Omental fat pad (tissue), 4 donors: ENCODE results near the gene NTM. TPM values are rescaled to one million over a fixed set of nuclear protein-coding genes. Genes with fewer than 3 reads are reported as not detected.

Experiments
- ATAC-seq: fragments of 150-250 bp; one replicate; pipeline ENCODE4 v1.9.1; 2016; ENCODE audit warnings: mild to moderate bottlenecking, moderate library complexity; ENCODE audit not compliant: low FRiP score
- DNase-seq: peaks from one replicate; pipeline ENCODE4 v3.0.0-alpha.2; 2019; ENCODE audit warnings: low spot score
- CTCF ChIP-seq, 3 donors: fragments of 450-650 bp; IDR thresholded peaks; one replicate each; pipeline ENCODE4 v1.5.1; 2016 to 2017; ENCODE audit warnings: antibody characterized with exemption in 3 of 3, mild to moderate bottlenecking in 3 of 3, moderate library complexity in 2 of 3
- total RNA-seq, 4 donors: library from RNA; depleted of rRNA; stranded (reverse); fragments of >200 nt; gene quantifications; one replicate each; pipeline ENCODE4 v1.1.0, GENCODE V29; 2016

The NTM gene
- total RNA-seq, 4 donors from 2014 or later = 0.56 to 5.5 (median 2.4) TPM

GRCh38 chr11:131800452-131800851 is 430.0 kb downstream of the NTM start:
- ATAC-seq (no peak), DNase-seq (no peak)
- TF ChIP-seq CTCF (IDR thresholded peaks at IDR 0.05) = no peak

GRCh38 chr11:131802440-131803115 is 432.2 kb downstream of the NTM start:
- no peak for ATAC-seq
- no peak for TF ChIP-seq CTCF (IDR thresholded peaks at IDR 0.05)

GRCh38 chr11:131807876-131808275 is 437.5 kb downstream of the NTM start:
- DNase-seq (no peak), ATAC-seq (no peak)
- no peak for TF ChIP-seq CTCF (IDR thresholded peaks at IDR 0.05)

More at GRCh38 chr11:131802440-131803115, 432.2 kb downstream of the NTM start:
- no peak for DNase-seq

- DNase-seq = no peak
- ATAC-seq = no peak
- TF ChIP-seq CTCF (IDR thresholded peaks at IDR 0.05) = no peak
Measured at GRCh38 chr11:131808470-131808869, 438.1 kb downstream of the NTM start.

GRCh38 chr11:131809203-131809918 is 438.9 kb downstream of the NTM start:
- ATAC-seq (no peak), DNase-seq (no peak)
- TF ChIP-seq CTCF (IDR thresholded peaks at IDR 0.05) = no peak

GRCh38 chr11:131810541-131810940 is 440.1 kb downstream of the NTM start:
- DNase-seq (no peak), ATAC-seq (no peak)
- TF ChIP-seq CTCF (IDR thresholded peaks at IDR 0.05) = no peak

- no peak for TF ChIP-seq CTCF (IDR thresholded peaks at IDR 0.05)
- no peak for DNase-seq
- ATAC-seq = no peak
Measured at GRCh38 chr11:131811383-131811782, 441.0 kb downstream of the NTM start.
